ENCODE measurements around the gene NHSL2.
"Not testable (repeated sequence)": the region's sequence is repeated elsewhere in the genome, so short reads cannot be mapped to it uniquely, and the experiment has no call there.

NHSL2 gene

DNA sequence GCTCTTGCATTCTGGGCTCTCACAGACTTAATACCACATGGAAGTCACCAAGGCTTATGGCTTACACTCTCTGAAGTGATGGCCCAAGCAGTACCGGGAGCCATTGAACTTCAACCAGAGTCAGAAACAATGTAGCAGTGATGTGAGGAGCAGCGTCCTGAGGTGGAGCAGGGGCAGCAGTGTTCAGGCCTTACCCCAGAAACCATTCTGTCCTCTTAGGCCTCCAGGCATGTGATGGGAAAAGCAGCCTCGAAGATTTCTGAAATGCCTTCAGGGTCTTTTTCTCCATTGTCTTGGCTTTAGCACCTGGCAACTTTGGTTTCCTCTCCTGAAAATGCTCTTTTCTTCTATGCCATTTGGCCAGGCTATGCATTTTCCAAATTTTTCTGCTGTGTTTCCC is 248.1 kb downstream of the NHSL2 start:
- no peaks in the 10 kb centered on the region for H3K4me1 ChIP-seq (ENCODE audit: control insufficient read depth in 1 of 2, insufficient read depth in 1 of 2, low read depth in 1 of 2, low read length in 1 of 2)
- H3K27ac ChIP-seq: no peak overlapping the region
- no peaks in the 10 kb centered on the region for H3K27me3 ChIP-seq
- TF ChIP-seq, protein P1, sequence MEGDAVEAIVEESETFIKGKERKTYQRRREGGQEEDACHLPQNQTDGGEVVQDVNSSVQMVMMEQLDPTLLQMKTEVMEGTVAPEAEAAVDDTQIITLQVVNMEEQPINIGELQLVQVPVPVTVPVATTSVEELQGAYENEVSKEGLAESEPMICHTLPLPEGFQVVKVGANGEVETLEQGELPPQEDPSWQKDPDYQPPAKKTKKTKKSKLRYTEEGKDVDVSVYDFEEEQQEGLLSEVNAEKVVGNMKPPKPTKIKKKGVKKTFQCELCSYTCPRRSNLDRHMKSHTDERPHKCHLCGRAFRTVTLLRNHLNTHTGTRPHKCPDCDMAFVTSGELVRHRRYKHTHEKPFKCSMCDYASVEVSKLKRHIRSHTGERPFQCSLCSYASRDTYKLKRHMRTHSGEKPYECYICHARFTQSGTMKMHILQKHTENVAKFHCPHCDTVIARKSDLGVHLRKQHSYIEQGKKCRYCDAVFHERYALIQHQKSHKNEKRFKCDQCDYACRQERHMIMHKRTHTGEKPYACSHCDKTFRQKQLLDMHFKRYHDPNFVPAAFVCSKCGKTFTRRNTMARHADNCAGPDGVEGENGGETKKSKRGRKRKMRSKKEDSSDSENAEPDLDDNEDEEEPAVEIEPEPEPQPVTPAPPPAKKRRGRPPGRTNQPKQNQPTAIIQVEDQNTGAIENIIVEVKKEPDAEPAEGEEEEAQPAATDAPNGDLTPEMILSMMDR (IDR thresholded peaks at IDR 0.05): no peak
- H3K4me3 ChIP-seq (ENCODE audit: low read depth in 1 of 2, low read length in 1 of 2): no peak overlapping the region
- no peaks in the 10 kb centered on the region for H3K36me3 ChIP-seq
- no peaks in the 10 kb centered on the region for H3K9me3 ChIP-seq

DNA sequence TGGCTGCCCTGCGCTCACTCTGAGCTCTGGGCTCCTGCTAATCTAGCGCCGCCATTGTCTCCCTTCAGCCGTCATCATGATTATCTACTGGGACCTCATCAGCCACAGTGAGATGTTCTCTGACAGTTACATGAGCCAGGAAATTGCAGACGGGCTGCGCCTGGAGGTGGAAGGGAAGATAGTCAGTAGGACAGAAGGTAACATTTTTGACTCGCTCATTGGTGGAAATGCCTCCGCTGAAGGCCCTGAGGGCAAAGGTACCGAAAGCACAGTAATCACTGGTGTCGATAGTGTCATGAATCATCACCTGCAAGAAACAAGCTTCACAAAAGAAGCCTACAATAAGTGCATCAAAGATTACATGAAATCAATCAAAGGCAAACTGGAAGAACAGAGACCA is 249.1 kb downstream of the NHSL2 start:
- no peak overlapping the region for H3K27ac ChIP-seq

DNA sequence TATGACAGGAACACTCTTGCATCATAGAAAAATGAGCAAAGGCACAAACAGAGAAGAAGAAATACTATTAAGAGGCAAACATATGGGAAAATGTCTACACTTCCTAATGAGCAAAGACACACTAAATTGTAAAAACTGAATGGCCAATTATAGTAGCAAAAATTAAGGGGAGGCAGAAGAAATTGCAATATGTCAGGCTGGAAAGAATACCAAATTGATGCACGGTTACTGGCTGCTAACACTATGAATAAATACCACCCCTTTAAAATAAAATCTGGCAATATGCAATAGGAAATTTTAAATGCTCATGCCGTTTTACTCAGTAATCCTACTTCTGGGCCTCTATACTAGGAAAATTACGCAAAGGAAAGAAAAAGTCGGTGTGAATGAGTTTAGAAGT is 254.9 kb downstream of the NHSL2 start:
- H3K36me3 ChIP-seq: no peaks in the 10 kb centered on the region
- no peak overlapping the region for H3K27ac ChIP-seq
- H3K4me3 ChIP-seq (ENCODE audit: low read depth in 1 of 2, low read length in 1 of 2): no peak overlapping the region
- TF ChIP-seq, protein P1 (IDR thresholded peaks at IDR 0.05): no peak
- no peaks in the 10 kb centered on the region for H3K9me3 ChIP-seq
- H3K4me1 ChIP-seq (ENCODE audit: control insufficient read depth in 1 of 2, insufficient read depth in 1 of 2, low read depth in 1 of 2, low read length in 1 of 2): no peaks in the 10 kb centered on the region
- no peaks in the 10 kb centered on the region for H3K27me3 ChIP-seq

More for the DNA sequence above, 249.1 kb downstream of the NHSL2 start:
- TF ChIP-seq, protein P1 (IDR thresholded peaks at IDR 0.05): no peak
- H3K4me3 ChIP-seq (ENCODE audit: low read depth in 1 of 2, low read length in 1 of 2): no peak overlapping the region
- H3K27me3 ChIP-seq: no peaks in the 10 kb centered on the region
- H3K4me1 ChIP-seq (ENCODE audit: control insufficient read depth in 1 of 2, insufficient read depth in 1 of 2, low read depth in 1 of 2, low read length in 1 of 2): no peaks in the 10 kb centered on the region
- no peaks in the 10 kb centered on the region for H3K9me3 ChIP-seq
- no peaks in the 10 kb centered on the region for H3K36me3 ChIP-seq

DNA sequence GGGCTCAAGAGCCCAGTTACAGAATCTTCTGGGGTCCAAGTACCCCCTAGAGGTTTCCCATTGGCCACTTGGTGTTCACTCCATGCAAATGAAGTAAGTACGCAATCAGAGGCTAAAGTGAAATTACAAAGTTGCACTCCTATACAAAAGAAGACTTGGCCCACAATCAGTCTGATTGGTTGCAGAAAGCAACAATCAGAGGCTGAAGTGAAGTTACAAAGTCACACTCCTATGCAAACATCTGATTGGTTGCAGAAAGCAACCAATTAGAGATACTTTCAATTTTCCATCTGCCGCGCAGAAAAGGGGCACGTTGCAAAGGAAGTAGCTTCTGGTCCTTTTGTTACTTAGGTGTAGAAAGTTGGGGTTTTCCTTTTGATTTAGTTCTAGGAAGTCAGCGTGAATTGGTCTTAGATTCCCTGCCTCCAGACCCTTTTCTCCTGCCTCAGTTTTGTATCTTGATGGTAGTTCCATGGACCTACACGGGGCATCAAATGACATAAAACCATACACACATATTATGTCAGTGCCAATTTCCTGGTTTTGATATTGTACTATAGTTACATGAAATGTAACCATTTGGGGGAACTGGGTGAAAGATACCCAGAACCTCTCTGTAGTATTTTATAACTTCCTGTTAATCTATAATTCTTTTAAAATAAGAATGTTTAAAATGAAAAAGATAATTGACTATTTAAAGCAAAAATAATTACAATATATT is 258.5 kb downstream of the NHSL2 start:
- TF ChIP-seq, protein P1 (IDR thresholded peaks at IDR 0.05): no peak
- H3K36me3 ChIP-seq: no peaks in the 10 kb centered on the region
- no peak overlapping the region for H3K27ac ChIP-seq
- H3K9me3 ChIP-seq: no peaks in the 10 kb centered on the region
- no peaks in the 10 kb centered on the region for H3K4me1 ChIP-seq (ENCODE audit: control insufficient read depth in 1 of 2, insufficient read depth in 1 of 2, low read depth in 1 of 2, low read length in 1 of 2)
- H3K4me3 ChIP-seq (ENCODE audit: low read depth in 1 of 2, low read length in 1 of 2): no peak overlapping the region
- no peaks in the 10 kb centered on the region for H3K27me3 ChIP-seq

DNA sequence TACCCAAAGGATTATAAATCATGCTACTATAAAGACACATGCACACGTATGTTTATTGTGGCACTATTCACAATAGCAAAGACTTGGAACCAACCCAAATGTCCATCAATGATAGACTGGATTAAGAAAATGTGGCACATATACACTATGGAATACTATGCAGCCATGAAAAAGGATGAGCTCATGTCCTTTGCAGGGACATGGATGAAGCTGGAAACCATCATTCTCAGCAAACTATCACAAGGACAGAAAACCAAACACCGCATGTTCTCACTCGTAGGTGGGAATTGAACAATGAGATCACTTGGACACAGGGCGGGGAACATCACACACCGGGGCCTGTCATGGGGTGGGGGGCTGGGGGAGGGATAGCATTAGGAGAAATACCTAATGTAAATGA is 265.6 kb downstream of the NHSL2 start:
- H3K4me1 ChIP-seq (ENCODE audit: control insufficient read depth in 1 of 2, insufficient read depth in 1 of 2, low read depth in 1 of 2, low read length in 1 of 2); H3K27me3 ChIP-seq; H3K27ac ChIP-seq; H3K9me3 ChIP-seq; H3K4me3 ChIP-seq (ENCODE audit: low read depth in 1 of 2, low read length in 1 of 2); H3K36me3 ChIP-seq: not testable (repeated sequence)

DNA sequence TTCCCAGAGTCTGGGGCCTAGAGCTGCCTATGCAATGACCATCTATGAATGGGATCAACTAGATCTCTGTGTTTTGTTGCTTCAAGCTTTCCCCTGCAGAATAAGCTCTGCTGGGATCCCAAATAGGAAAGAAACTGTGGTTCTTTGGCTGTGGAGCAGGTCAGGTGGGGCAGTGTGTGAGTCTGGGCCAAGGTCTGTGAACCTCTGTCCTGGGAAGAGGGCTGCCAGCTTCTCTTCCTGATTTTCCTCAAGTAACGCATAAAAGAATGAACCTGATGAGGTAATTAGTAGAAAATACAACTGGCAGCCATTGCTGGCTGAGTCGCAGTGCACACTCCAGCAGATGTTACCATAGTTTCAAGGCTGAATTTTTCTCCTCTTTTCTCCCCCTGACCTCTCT is 266.3 kb downstream of the NHSL2 start:
- no peaks in the 10 kb centered on the region for H3K36me3 ChIP-seq
- no peak overlapping the region for H3K4me3 ChIP-seq (ENCODE audit: low read depth in 1 of 2, low read length in 1 of 2)
- H3K4me1 ChIP-seq (ENCODE audit: control insufficient read depth in 1 of 2, insufficient read depth in 1 of 2, low read depth in 1 of 2, low read length in 1 of 2): peaks cover 7 to 12% of the 10 kb centered on the region in 2 experiments
- no peaks in the 10 kb centered on the region for H3K9me3 ChIP-seq
- TF ChIP-seq, protein P1 (IDR thresholded peaks at IDR 0.05): no peak
- no peak overlapping the region for H3K27ac ChIP-seq
- no peaks in the 10 kb centered on the region for H3K27me3 ChIP-seq

Measured in neutrophil (primary cell).